Vagina (tissue), 2 donors: Measurements from ENCODE around the gene TMEM176A.

ENCODE experiments used
- CTCF ChIP-seq, 3 experiments: fragments of 450-650 bp in 2 of 3; fragments of 200-600 bp in 1 of 3; sonication (generic) in 1 of 3; IDR thresholded peaks; one replicate each; pipeline ENCODE4 v1.5.1; 2017 to 2019; ENCODE audit warnings: antibody characterized with exemption in 3 of 3, mild to moderate bottlenecking in 2 of 3, moderate library complexity in 2 of 3
- POLR2A ChIP-seq, 2 donors: fragments of 450-650 bp; IDR thresholded peaks; one replicate each; pipeline ENCODE4 v1.6.1; 2017; ENCODE audit warnings: antibody characterized with exemption in 2 of 2, mild to moderate bottlenecking in 2 of 2, moderate library complexity in 2 of 2
- POLR2AphosphoS5 ChIP-seq, 2 donors: sonication (generic); formaldehyde crosslinking; IDR thresholded peaks; one replicate each; pipeline ENCODE4 v1.9.0; 2017; ENCODE audit warnings: antibody characterized with exemption in 2 of 2, mild to moderate bottlenecking in 2 of 2, low read depth in 1 of 2; ENCODE audit not compliant: insufficient read depth in 1 of 2

DNA sequence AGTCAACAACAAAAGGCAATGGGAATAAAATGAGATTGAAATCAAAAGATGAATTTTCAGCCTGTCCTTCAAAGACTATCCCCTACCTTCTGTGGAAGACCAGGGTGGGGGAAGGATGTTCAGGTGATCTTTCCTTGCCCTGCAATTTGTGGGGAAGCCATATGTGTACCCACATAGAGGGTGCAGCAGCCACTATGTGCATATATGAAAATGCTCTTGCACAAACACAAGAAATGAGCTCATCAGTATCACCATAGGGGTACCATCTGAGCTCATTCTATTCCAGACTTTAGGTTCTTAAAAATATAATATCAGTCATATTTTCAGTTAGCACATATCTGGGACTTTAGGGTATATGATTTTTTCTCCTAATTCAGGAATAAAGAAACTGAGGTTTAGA, 45.6 kb upstream of the TMEM176A start:
- TF ChIP-seq CTCF (IDR thresholded peaks at IDR 0.05) (no peak), POLR2A (IDR thresholded peaks at IDR 0.05) (no peak), POLR2AphosphoS5 (IDR thresholded peaks at IDR 0.05; ENCODE audit: insufficient read depth in 1 of 2, low read depth in 1 of 2) (no peak)
